NT2/D1 (cell line): Measurements from ENCODE around the gene NTM.

Experiments
- YY1 ChIP-seq: IDR thresholded peaks from 2 replicates; pipeline ENCODE4 v1.6.1; 2011; ENCODE audit not compliant: insufficient read length, insufficient read depth
- ZNF274 ChIP-seq: IDR thresholded peaks from 2 replicates; pipeline ENCODE4 v1.6.1; 2011; ENCODE audit warnings: mild to moderate bottlenecking, low read depth, low read length

- TF ChIP-seq YY1 (no peak), ZNF274 (no peak)
These were observed 128.8 kb downstream of the NTM start for GRCh38 chr11:131499199-131499598.
